Endothelial cell of umbilical vein (primary cell): ENCODE data around the gene KCNH5.

ENCODE experiments used
- EZH2 ChIP-seq: IDR thresholded peaks from 2 replicates; pipeline ENCODE4 v1.6.1; 2012; ENCODE audit warnings: borderline replicate concordance, low read depth, mild to moderate bottlenecking, moderate library complexity, low read length, inconsistent platforms; ENCODE audit not compliant: severe bottlenecking
- FOS ChIP-seq: IDR thresholded peaks from 2 replicates; pipeline ENCODE4 v1.6.1; 2011; ENCODE audit warnings: mild to moderate bottlenecking, low read length, moderate library complexity, borderline replicate concordance; ENCODE audit not compliant: insufficient read depth
- JUN ChIP-seq: IDR thresholded peaks from 2 replicates; pipeline ENCODE4 v1.6.1; 2011; ENCODE audit warnings: borderline replicate concordance, low read depth; ENCODE audit not compliant: insufficient read length, insufficient read depth
- MYC ChIP-seq: IDR thresholded peaks from one replicate; pipeline ENCODE4 v1.6.1; 2011; ENCODE audit warnings: mild to moderate bottlenecking, low read depth, low read length
- POLR2A ChIP-seq: IDR thresholded peaks from 2 replicates; pipeline ENCODE4 v1.6.1; 2012; ENCODE audit warnings: low read depth, mild to moderate bottlenecking, control low read depth, low read length
- POLR2AphosphoS5 ChIP-seq: IDR thresholded peaks from 2 replicates; pipeline ENCODE4 v1.6.1; 2012; ENCODE audit warnings: low read depth, mild to moderate bottlenecking, control low read depth, low read length, moderate library complexity; ENCODE audit not compliant: insufficient read depth
- TF ChIP-seq, protein P1 (sequence below), 2 donors: IDR thresholded peaks; 1 replicate in 1 of 2; 2 replicates in 1 of 2; pipeline ENCODE4 v1.5.1; 2011; ENCODE audit warnings: low read length in 2 of 2, mild to moderate bottlenecking in 2 of 2, moderate library complexity in 2 of 2, control low read depth in 1 of 2, inconsistent platforms in 1 of 2, low read depth in 1 of 2; ENCODE audit not compliant: insufficient read depth in 1 of 2; ENCODE audit errors: extremely low read depth in 1 of 2
- TF ChIP-seq, protein P2 (sequence below): IDR thresholded peaks from 2 replicates; pipeline ENCODE4 v1.6.1; 2011; ENCODE audit not compliant: insufficient read depth, insufficient read length

DNA sequence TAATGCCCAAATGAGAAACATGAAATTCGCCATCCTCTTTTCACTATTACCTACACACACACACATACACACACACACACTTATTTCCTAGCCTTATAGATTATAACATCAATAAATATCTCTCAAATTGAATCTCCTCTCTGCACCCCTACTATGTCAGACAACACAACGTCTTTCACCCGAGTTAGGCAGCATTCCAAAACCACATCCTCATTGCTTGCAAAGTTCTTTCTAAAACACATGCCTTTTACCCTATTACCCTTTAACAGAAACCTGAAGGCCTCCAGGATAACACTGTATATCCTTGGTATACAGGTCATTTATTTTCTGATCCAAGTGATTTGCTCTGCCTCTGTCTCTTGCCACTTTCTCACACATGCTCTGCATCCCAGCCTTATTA, 56.3 kb downstream of the KCNH5 start:
- TF ChIP-seq, protein P1, sequence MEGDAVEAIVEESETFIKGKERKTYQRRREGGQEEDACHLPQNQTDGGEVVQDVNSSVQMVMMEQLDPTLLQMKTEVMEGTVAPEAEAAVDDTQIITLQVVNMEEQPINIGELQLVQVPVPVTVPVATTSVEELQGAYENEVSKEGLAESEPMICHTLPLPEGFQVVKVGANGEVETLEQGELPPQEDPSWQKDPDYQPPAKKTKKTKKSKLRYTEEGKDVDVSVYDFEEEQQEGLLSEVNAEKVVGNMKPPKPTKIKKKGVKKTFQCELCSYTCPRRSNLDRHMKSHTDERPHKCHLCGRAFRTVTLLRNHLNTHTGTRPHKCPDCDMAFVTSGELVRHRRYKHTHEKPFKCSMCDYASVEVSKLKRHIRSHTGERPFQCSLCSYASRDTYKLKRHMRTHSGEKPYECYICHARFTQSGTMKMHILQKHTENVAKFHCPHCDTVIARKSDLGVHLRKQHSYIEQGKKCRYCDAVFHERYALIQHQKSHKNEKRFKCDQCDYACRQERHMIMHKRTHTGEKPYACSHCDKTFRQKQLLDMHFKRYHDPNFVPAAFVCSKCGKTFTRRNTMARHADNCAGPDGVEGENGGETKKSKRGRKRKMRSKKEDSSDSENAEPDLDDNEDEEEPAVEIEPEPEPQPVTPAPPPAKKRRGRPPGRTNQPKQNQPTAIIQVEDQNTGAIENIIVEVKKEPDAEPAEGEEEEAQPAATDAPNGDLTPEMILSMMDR (IDR thresholded peaks at IDR 0.05; ENCODE audit: extremely low read depth in 1 of 2, insufficient read depth in 1 of 2, low read depth in 1 of 2, low read length in 2 of 2), result no peak
- TF ChIP-seq, protein P2, sequence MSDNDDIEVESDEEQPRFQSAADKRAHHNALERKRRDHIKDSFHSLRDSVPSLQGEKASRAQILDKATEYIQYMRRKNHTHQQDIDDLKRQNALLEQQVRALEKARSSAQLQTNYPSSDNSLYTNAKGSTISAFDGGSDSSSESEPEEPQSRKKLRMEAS, result no peak
- TF ChIP-seq MYC, result no peak
- no peak for TF ChIP-seq EZH2
- no peak for TF ChIP-seq POLR2AphosphoS5
- no peak for TF ChIP-seq POLR2A
- no peak for TF ChIP-seq FOS
- TF ChIP-seq JUN, result no peak
